Type B pancreatic cell (in vitro differentiated cells): Measurements from ENCODE around the gene NCSTN. TPM values are rescaled to one million over a fixed set of nuclear protein-coding genes. Genes with fewer than 3 reads are reported as not detected.

Experiments
- DNase-seq: peaks from one replicate; pipeline ENCODE4 v3.0.0; 2021; ENCODE audit warnings: mixed read lengths; ENCODE audit not compliant: unreplicated experiment; ENCODE audit errors: extremely low spot score
- H3K27ac Mint-ChIP-seq: 2 replicates; pipeline ENCODE4 v1.8.0; 2021; ENCODE audit warnings: mild to moderate bottlenecking, mixed read lengths
- H3K27me3 Mint-ChIP-seq: 2 replicates; pipeline ENCODE4 v1.8.0; 2021; ENCODE audit warnings: mixed read lengths
- H3K36me3 Mint-ChIP-seq: 2 replicates; pipeline ENCODE4 v1.8.0; 2021; ENCODE audit warnings: mixed read lengths
- H3K4me1 Mint-ChIP-seq: one replicate; pipeline ENCODE4 v1.8.0; 2021; ENCODE audit warnings: mixed read lengths; ENCODE audit not compliant: unreplicated experiment
- H3K4me3 Mint-ChIP-seq: 2 replicates; pipeline ENCODE4 v1.8.0; 2021; ENCODE audit warnings: mild to moderate bottlenecking, mixed read lengths
- H3K9me3 Mint-ChIP-seq: 2 replicates; pipeline ENCODE4 v1.8.0; 2021; ENCODE audit warnings: mixed read lengths
- total RNA-seq: library from RNA; stranded (reverse); gene quantifications from 2 replicates; pipeline ENCODE4 v1.2.1, GENCODE V29; 2021; ENCODE audit warnings: low replicate concordance
- TF ChIP-seq, protein P1 (sequence below): fragments of 200-600 bp; sonication (generic); conservative IDR thresholded peaks from 2 replicates; pipeline ENCODE4 v1.5.0; 2021; ENCODE audit warnings: antibody characterized with exemption, mild to moderate bottlenecking

Gene NCSTN
- total RNA-seq, 1 donor from 2014 or later: 104 TPM

DNA sequence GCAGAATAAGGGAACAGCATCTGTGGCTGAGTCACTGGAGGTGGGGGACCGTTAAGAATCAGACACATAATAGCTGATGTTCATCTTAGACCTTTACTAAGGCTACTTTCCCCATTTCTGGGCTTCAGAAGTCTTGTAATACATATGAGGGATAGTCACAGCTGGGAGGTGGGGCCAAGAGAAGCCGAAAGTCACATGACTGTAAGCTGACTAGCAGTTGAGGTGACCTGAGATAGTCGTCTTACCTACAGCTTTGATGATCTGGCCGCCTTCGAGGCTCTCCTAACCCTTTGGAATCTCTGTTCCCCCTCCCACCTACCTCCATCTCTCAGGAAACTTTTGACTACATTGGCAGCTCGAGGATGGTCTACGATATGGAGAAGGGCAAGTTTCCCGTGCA is 9.4 kb downstream of the NCSTN start:
- no peak for DNase-seq
- no peaks in the 10 kb centered on the region for H3K27me3 Mint-ChIP-seq
- no peak overlapping the region for H3K4me3 Mint-ChIP-seq
- H3K4me1 Mint-ChIP-seq: no peaks in the 10 kb centered on the region
- H3K27ac Mint-ChIP-seq: no peak overlapping the region
- H3K9me3 Mint-ChIP-seq: no peaks in the 10 kb centered on the region
- peaks cover 20% of the 10 kb centered on the region for H3K36me3 Mint-ChIP-seq
- TF ChIP-seq, protein P1, sequence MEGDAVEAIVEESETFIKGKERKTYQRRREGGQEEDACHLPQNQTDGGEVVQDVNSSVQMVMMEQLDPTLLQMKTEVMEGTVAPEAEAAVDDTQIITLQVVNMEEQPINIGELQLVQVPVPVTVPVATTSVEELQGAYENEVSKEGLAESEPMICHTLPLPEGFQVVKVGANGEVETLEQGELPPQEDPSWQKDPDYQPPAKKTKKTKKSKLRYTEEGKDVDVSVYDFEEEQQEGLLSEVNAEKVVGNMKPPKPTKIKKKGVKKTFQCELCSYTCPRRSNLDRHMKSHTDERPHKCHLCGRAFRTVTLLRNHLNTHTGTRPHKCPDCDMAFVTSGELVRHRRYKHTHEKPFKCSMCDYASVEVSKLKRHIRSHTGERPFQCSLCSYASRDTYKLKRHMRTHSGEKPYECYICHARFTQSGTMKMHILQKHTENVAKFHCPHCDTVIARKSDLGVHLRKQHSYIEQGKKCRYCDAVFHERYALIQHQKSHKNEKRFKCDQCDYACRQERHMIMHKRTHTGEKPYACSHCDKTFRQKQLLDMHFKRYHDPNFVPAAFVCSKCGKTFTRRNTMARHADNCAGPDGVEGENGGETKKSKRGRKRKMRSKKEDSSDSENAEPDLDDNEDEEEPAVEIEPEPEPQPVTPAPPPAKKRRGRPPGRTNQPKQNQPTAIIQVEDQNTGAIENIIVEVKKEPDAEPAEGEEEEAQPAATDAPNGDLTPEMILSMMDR: no peak

DNA sequence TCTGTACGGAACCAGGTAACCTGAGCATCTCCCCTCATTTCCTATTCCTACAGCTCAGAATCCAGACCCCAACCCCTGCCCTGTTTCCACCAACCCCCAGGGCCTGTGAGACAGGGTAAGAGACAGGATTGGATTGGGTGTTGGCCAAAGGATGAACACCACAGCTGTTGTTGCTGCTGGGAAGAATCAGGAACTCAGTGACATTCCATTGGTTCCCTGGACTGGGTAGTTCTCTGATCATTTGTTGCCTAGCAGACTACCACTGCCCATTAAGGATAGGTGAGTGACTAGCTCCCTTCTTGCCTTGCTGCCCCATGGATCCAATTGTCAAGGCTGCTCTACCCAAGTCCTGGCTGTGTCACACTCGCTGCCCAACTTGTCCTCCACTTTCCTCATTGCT is 10.0 kb downstream of the NCSTN start:
- Mint-ChIP-seq H3K4me1 (no peaks in the 10 kb centered on the region), H3K9me3 (no peaks in the 10 kb centered on the region), H3K27me3 (no peaks in the 10 kb centered on the region), H3K27ac (no peak overlapping the region), H3K4me3 (no peak overlapping the region), H3K36me3 (peaks cover 23% of the 10 kb centered on the region)
- DNase-seq: no peak
- TF ChIP-seq, protein P1: no peak

DNA sequence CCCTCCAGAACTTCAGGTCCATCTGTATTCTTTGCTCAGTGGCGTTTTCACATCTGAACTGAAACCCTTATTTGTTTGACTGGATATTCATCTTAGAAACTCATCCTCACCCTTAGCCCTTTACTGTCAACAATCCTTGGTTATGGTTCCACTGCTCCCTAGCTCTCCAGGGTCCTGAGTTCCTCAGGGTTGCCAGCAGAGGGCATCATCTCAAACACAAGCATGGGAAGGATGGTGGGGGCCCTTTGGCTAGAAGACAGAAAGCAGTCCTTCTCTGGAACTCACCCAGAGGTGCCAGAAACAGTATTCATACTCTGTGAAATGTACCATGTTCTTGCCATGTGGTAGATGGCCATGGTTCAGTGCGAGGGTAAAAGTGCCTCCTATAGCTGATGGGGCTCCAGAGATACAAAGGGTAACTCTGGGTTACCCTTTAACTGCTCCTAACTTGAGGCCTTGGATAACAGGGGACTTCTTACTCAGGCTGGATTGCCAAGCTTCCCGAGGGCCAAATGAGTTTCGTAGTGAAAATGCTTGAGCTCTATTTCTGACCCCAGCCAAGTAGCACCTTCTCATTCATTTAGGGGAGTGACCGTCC is 11.3 kb downstream of the NCSTN start:
- Mint-ChIP-seq H3K9me3 (no peaks in the 10 kb centered on the region), H3K27me3 (no peaks in the 10 kb centered on the region), H3K4me1 (no peaks in the 10 kb centered on the region), H3K4me3 (no peak overlapping the region), H3K27ac (no peak overlapping the region), H3K36me3 (peaks cover 31% of the 10 kb centered on the region)
- TF ChIP-seq, protein P1: peak; percentile 76
- DNase-seq: no peak

- no peak for DNase-seq
- H3K36me3 Mint-ChIP-seq: peaks cover 40% of the 10 kb centered on the region
- H3K4me3 Mint-ChIP-seq: no peak overlapping the region
- H3K27ac Mint-ChIP-seq: no peak overlapping the region
- no peaks in the 10 kb centered on the region for H3K9me3 Mint-ChIP-seq
- no peaks in the 10 kb centered on the region for H3K27me3 Mint-ChIP-seq
- H3K4me1 Mint-ChIP-seq: peaks cover 6% of the 10 kb centered on the region
- TF ChIP-seq, protein P1: no peak
Observed at GRCh38 chr1:160357286-160358002, 14.3 kb downstream of the NCSTN start.

GRCh38 chr1:160358073-160358472 is 14.9 kb downstream of the NCSTN start:
- H3K36me3 Mint-ChIP-seq: peaks cover 40% of the 10 kb centered on the region
- no peaks in the 10 kb centered on the region for H3K27me3 Mint-ChIP-seq
- H3K4me1 Mint-ChIP-seq: peaks cover 11% of the 10 kb centered on the region
- no peaks in the 10 kb centered on the region for H3K9me3 Mint-ChIP-seq
- DNase-seq: no peak
- no peak overlapping the region for H3K4me3 Mint-ChIP-seq
- TF ChIP-seq, protein P1: no peak
- H3K27ac Mint-ChIP-seq: no peak overlapping the region
